NCI-H1436 (cell line): Measurements from ENCODE around the gene ACTR3.

Experiments
- DNase-seq: peaks from one replicate; lab custom pipeline; 2025; lab: John Stamatoyannopoulos, UW

ACTR3 gene

DNA sequence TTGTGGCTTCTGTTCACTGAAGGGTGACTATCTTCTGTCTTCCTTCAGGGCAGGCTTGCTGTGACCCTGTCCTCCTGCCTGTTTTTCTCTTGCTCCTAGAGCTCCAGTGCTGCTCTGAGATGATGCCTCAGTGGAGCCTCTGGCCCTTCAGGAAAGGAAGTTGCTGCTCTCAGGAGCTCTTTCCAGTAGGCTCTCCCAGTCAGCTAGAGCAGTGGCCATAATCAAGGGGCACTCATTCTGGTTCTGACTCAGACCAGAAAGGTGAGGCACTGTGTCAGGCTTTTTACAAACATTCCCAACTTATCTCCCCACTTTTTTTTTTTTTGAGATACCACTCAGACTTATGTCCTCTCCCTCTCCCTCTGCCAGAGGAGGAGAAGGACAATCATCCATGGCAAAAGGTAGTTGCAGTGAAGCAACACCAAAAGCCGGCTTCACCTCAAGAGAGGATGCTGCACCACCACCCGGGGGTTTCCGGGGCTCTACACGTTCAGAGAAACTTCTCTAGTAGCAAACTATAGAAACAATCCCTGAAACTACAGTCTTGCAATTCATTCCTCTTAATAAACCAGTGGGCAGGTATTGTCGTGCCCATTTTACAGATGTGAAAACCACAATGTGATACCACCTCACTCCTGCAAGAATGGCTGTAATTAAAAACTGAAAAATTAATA is 115.4 kb downstream of the ACTR3 start:
- no peak for DNase-seq

DNA sequence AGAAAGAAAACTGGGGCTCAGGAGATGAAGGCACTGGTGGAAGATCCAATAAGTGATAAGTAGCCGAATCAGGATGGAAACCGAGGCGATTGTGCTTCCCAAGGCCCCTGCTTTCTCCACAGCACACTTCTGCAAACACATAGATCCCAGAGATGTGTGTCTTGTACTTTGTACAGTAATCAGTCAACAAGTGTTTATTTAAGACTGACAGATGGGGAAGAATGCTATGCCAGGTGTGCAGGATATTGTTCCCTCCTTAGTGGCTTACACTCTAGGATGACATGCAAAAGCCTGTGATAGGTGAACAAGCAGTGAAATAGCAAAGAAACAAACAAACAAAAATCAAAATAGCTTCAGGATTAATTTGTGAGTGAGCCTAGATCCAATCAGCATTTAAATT is 116.6 kb downstream of the ACTR3 start:
- no peak for DNase-seq

DNA sequence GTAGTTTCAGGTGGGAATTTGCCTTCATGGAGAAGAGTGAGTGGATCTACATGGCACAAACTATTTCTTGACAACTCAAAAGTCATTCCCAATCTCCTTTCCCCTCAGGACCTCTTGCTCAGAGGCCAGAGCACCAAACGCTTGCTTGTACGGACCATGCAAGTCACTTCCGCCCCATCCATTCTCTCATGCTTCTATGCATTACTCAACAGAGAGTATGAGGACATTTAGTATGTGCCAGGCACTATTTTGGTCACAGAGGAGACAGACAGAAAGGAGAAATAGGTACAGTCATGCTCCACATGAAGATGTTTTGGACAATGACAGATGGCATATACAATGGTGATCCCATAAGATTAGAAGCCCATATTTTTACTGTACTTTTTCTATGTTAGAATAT is 117.5 kb downstream of the ACTR3 start:
- DNase-seq = no peak

DNA sequence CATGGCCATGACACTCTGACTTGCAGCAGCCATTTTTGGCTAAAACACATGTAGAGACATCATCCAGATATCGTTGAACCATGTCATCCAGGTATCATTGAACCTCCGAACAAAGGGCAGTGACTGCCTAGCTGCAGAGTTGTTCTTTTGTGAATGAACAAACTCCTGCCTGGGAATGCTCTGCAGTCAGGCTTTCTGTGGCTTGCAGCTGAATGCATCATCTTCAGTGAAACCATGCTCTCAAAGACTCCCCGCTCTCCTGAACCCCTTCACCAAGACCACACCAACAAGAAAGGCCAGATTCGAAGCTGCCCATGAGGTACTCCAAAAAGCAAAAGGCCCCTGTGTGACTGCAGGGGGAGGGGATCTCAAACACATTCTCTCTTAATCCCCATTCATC is 118.8 kb downstream of the ACTR3 start:
- no peak for DNase-seq

DNA sequence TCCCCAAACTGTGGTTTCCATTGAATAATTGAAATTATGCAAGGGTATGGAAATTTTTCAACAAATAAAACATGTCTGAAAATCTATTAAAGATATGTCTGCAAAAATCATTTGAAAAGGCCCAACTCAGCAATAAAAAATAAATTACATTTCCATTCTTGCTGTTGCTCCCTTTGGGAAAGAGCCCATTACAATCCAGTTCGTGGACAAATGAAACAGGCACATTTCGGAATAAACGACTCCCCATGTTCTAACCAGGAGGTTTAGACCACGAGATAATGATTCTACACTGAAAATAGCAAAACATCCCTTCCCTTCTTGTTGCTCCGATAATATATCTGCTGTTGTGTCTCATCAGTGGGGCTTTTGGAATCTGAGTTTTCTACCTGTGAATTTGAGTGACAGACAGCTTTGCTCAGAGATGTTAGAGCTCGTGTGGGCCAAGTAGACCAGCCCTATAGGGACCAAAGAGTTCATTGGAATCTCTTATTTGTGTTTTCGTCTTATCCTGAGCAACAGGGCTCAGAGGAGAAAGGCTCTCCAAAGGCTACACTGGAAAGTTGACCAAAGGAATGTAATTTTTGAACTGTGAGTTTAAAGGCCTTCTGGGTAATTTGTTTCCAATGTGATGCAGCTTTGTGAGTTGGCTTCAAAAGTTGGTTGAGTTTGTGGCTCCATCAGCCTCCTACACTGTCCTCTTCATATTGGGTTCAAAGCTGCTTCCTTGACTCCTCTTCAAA is 119.5 kb downstream of the ACTR3 start:
- no peak for DNase-seq

DNA sequence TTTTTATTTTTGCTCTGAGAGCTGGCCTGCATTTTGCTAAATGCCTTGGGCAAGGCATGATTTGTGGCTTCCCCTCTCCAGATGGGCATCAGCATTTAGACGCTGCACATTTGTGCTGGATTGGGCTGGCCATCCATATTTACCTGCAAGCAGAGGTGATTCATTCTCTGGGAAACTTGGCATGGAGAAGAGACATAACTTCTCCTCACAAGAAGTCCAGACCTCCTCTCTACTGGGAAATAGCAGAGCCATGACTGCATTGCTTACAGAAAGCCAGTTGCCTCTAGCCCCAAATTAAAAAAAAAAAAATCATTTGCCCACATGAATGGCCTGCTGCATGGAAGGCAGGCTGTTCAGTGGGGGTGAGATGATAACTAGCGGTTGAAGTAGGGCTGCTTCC is 120.1 kb downstream of the ACTR3 start:
- DNase-seq = no peak

DNA sequence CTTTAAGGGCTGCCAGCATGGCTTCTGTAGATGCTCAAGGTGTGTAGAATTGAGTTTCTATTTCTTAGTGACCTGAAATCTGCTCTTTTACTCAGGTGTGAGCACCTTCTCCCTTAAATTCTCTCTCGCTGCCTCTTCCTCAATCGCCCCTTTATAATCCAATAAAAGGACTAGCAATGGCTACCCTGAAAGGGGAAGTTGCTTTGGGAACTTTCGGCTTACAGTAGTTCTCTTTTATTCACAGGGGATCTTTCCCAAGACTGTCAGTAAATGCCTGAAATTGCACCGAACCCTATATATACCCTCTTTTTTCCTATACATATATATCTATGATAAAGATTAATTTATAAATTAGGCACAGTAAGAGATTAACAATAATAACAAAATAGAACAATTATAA is 121.8 kb downstream of the ACTR3 start:
- no peak for DNase-seq
